NCI-H526 (cell line): ENCODE results near the gene NF1.
"Not testable (repeated sequence)": the region's sequence is repeated elsewhere in the genome, so short reads cannot be mapped to it uniquely, and the experiment has no call there.

ENCODE experiments used
- DNase-seq, 2 experiments: peaks; one replicate each; lab custom pipeline; 2025; lab: John Stamatoyannopoulos, UW

Gene NF1, protein sequence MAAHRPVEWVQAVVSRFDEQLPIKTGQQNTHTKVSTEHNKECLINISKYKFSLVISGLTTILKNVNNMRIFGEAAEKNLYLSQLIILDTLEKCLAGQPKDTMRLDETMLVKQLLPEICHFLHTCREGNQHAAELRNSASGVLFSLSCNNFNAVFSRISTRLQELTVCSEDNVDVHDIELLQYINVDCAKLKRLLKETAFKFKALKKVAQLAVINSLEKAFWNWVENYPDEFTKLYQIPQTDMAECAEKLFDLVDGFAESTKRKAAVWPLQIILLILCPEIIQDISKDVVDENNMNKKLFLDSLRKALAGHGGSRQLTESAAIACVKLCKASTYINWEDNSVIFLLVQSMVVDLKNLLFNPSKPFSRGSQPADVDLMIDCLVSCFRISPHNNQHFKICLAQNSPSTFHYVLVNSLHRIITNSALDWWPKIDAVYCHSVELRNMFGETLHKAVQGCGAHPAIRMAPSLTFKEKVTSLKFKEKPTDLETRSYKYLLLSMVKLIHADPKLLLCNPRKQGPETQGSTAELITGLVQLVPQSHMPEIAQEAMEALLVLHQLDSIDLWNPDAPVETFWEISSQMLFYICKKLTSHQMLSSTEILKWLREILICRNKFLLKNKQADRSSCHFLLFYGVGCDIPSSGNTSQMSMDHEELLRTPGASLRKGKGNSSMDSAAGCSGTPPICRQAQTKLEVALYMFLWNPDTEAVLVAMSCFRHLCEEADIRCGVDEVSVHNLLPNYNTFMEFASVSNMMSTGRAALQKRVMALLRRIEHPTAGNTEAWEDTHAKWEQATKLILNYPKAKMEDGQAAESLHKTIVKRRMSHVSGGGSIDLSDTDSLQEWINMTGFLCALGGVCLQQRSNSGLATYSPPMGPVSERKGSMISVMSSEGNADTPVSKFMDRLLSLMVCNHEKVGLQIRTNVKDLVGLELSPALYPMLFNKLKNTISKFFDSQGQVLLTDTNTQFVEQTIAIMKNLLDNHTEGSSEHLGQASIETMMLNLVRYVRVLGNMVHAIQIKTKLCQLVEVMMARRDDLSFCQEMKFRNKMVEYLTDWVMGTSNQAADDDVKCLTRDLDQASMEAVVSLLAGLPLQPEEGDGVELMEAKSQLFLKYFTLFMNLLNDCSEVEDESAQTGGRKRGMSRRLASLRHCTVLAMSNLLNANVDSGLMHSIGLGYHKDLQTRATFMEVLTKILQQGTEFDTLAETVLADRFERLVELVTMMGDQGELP (N-terminal part only)

DNA sequence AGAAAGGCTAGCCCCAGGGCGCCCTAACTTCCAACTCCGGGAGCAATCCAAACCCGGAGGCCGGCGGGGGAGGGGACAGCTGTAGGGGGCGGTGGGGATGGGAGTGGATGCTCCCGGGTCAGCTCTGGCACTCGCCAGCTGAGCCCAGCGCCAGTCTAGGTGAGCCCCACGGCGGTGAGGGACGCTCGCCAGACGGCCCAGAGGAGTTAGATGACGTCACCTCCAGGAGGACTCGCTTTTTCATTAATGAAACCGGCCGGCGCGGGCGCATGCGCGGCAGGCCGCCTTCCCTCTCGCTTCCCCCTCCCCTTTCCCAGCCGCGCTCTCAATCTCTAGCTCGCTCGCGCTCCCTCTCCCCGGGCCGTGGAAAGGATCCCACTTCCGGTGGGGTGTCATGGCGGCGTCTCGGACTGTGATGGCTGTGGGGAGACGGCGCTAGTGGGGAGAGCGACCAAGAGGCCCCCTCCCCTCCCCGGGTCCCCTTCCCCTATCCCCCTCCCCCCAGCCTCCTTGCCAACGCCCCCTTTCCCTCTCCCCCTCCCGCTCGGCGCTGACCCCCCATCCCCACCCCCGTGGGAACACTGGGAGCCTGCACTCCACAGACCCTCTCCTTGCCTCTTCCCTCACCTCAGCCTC lies at the start of gene NF1:
Gene NF1, plus strand, starts transcription at position 378 of the 636 bp plus-strand sequence. CDS start 333 bp downstream, outside the sequence.
- DNase-seq = peak; percentile 95 to 99

DNA sequence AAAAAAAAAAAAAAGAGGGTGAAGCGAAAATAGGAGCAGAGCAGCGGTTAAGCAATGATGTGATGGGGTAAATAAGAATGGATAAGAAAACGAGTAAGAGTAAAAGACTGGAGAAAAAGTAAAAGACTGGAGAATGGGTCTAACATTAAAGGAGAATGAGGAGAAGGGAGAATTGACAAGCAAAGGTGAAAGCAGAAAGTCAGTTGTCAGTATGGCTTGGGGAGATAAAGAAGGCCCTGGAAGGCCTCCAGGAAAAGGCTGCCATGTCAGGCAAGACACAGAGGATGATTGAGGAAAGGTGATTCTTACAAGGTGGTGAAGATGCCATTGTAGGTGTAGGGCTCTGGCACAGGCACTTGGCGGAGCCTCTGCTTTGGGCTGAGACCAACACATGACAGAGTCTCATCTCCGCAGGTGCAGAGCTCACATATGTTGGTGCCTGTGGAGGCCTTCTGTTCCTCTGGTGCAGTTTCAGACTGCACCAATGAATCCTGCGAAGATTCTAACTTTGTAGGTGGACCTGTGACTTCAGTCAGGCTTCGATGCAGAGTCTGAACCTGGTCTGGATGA lies 47.8 kb upstream of the NF1 start:
- not testable (repeated sequence) for DNase-seq

DNA sequence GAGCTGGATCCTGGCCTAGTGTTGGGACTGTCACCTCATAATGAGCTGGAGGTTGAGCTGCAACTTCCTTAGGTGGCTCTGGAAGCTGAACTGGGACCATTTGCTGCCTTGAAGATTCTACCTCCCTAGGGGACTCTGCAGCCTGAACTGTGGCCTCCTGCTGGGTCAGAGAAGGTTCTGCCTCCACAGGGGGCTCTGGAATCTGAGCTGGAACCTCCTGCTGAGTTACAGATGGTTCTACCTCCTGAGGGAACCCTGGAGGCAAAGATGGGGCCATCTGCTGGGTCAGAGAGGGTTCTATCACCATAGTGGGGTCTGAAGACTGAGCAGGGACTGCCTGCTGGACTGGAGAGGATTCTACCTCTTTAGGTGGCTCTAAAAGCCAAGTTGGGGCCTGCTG lies 46.6 kb upstream of the NF1 start:
- DNase-seq = no peak

DNA sequence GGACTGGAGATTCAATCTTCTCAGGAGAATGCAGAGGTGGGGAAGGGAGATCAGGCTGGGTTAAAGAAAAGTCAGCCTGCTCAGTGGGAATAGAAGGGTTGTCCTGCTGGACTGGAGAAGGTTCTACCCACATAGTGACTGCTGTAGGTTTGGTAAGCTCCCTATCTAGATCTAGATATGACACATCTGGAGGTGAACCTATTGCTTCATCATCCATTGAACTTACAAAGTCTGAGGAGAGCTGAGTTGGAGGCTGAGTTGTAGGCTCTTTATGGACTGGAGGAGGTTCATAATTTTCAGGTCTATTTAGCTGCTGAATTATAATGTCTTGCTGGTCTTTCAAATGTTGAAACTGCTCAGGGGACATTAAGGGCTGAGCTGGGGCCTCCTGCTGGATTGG lies 46.0 kb upstream of the NF1 start:
- DNase-seq = no peak

DNA sequence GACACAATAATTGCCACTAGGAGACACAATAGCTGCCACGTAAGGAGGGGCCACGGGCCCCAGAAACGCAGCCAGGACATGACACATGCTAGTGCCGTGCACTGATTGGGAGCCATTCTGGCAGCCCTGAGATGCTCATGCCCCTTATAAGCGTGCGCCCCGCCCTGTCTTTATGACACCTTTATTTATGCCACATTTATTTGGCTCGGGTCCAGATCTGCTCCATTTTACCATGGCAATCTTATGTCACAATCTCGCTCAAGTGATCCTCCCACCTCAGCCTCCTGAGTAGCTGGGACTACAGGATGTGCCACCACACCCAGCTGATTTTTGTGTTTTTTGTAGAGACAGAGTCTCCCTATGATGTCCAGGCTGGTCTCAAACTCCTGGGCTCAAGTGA lies 43.8 kb upstream of the NF1 start:
- DNase-seq = no peak

DNA sequence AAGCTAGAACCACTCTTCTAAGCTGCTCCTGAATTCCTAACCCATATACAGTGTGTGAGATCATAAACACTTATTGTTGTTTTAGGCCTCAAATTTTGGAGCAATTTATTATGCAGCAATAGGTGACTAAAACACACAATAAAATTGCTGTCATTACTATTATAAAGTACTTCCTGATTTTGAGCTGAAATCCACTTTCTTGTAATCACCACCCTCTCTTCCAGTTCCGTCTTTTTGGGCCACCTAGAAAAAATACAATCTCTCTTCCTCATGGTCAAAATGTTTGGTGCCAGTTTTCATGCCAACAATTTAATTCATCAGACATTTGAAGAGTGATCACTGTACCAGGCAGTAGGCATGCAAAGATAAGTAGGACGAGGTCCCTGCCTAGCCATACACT lies 43.3 kb upstream of the NF1 start:
- no peak for DNase-seq

DNA sequence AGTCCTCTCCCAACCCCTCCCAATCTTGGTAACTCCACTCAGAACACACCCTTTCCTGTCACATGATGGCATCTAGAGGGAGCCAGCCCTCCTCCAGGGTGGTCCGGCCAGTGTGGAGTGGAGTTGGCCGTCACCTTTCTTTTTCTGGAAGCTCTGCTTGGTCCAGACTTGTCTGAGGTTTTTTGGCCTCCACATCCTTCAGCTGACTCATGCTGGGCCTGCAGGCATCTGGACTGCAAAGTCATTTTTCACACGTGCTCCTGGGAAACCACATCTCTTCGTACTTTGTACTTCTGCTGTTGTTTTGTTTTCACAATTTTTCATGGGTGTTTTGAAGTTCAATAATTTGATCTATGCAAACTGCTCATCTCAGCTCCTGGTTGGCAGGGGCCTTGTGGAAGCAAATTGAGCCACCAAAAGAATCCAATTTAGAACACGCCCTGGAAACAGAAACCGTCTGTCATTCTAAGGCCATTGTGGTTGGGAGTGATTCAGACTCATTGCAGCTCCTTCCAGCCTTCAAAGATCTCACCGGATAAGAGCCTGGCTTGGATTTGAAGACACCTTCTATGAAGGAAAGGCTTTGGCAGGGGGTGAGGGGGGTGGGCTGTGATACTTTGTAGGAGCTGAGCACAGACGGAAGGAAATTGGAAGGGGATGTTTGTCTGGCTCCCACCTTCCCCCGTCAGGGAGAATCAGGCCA lies 42.4 kb upstream of the NF1 start:
- no peak for DNase-seq

DNA sequence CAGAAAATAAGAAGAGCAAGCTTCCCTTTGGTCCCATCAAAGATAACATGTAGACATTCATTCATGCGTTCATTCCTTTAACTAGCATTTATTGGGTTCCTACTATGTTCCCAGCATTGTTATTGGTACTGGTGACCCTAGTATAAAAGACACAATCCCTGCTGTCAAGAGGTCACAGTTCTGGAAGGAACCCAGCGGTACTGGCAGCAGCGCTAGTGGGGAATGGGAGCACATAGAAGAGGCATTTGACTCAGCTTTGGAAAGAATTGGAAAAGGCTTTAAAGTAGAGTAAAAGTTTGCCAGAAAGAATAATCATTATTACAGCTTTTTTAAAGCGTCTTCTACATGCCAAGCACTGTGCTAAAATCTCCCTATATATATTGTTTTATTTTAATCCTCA lies 41.7 kb upstream of the NF1 start:
- no peak for DNase-seq

DNA sequence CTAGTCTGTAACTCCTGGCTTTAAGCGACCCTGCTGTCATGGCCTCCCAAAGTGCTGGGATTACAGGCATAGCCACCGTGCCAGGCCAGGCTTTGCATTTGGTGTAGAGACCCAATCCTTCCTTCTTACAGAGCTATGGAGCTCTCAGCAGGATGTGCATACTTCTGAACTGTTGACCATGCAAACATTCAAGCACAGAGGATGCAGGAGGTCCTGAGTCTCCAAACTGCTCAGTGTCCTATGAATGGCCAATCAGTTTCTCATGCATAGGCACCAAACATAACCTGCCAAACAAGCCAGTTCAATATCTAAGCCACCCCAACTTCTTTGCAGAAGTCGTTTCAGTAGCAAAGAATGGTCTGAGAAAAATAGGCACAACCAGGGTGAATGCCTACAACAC lies 40.0 kb upstream of the NF1 start:
- DNase-seq = no peak

DNA sequence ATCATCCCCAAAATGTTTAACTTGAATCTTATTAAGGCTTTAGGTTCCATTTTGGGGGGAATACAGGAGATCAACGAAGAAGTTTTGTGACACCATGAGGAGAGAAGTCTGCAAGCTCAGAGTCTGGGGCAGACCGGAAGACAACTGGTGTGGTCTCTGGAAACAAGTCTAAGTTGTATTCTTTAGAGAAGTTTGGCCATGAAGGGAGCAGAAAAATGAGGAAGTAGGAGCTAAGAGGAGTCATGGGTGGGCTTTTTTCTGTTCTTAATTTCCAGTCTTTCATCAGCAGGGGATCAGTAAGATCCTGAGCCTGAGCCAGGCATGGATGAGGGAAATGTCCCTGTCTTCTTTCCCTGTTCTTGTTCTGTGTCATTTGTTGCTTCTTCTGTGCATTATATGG lies 35.8 kb upstream of the NF1 start:
- DNase-seq = no peak

DNA sequence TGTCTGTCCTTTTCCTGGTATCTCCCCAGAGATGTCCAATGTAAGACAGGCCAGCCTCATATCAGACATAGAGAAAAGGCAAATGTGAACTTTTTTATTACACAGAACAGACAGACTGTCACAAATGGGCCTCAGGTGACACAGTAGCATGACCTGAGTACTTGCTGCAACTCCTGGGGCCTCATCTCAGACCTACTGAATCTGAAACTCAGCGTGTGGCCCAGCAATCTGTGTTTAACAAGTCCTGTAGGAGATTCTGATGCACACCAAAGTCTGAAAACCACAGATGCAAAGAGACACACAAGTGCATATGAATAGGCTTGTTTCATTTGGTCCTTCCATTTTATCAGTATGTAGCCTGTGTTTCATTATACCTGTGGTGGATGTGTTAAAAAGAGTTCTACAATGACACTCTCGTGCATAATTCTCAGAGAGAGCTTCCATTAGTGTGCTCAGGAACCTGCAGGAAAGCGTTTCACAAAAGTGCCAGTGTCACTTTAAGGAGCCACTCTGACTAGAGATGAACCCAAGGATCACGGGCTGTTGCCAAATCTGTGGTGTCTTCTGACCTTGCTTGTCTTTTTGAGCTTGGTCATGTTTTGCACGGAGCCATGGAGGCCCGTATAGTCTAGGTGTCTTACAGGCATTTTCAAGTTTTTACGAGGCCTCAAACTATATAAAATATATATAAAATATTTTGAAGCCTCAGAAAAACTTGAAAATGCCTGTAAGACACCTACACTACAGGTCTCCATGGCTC lies 33.8 kb upstream of the NF1 start:
- DNase-seq = no peak

DNA sequence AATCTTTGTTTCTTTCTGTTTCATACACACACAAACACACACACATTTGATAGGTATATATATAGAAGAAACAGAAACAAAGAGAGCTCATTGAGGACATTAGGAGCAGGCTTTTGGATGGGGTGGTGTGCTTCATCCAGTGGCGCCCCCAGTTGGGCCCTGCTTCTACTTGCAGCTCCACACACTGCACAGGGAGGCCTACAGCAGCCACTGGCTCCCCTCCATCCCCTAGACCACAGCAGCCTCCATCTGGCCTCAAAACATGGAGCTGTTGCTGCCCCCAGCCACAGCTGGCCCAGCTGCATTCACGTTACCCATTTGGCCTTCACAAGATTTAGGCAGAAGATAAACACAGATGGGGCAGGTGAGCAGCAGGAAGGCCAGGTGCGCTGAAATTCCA lies 33.1 kb upstream of the NF1 start:
- peak in 1 of 2 experiments; percentile 33 for DNase-seq

DNA sequence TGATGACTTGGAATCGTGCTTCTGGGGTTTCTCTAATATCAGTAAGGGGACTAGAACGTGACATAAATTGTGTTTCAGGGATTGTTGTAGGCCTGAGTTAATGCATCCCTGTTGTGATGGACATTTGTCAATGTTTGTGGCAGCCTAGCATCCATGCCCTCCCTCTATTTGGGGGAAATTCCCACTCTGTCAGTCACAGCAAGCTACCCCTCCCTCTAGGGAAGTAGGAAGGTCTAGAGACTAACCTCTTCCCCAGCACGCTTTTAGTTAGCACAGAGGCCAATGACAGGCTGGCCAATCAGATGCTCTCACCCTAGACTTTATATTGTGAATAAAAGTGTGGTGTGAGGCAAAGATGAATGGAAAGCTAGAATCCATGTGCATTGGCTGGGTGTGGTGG lies 32.4 kb upstream of the NF1 start:
- no peak for DNase-seq

DNA sequence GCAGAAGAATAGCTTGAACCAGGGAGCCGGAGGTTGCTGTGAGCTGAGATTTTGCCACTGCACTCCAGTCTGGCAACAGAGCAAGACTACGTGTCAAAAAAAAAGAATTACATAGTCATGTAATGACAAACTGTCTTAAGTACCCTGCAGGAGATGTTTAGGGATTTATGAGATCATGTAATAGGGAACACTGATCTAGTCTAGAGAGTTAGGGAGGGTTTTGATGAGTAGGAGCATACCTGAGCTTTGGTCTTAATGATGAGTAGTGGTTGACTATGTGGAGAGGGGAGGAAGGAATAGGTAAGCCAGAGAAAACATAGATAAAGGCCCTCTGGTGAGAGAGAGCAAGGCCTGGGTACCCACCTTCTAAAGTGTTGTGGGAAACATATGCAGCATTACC lies 30.1 kb upstream of the NF1 start:
- DNase-seq = no peak

DNA sequence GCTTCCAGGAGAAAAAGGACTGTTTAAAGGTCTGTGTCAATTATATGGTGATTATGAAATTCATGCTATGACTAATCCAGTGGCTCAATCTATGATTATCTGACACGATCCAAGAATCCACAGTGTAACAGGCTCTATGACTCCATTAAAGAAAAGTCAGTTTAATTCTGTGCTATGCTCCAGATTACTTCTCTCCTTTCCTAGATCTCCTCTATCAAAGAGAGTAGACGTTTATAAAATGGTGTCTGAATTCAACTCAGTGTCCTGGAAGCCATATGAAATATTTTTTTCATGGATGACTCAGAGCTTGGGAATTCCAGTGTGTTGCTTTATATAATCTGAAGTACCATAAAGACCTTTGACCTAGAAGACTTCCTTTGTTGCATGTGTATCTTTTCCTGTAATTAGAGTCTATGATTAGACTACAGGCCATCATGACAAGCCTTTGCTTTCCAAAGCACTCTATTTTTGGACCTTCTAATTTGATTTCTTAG lies 27.0 kb upstream of the NF1 start:
- DNase-seq = no peak

DNA sequence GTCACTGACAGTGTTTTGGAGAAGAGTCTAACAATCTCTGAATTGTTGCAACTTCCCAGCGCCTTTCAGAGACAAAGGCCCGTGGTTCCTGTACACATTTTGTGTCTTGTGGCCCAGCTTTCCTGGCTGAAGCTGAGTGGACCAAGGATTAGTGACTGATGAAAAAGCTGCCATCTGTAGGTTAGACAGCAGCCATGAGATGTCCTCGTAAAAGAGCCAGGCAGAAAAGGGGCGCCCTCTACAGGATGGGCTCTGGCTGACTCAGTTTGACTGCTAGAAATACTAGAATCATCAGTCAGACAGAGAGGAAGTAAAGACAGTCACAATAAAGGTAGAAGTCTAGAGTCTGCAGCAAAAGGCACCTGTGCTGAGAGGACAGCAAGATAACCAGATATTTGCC lies 26.5 kb upstream of the NF1 start:
- peak in 1 of 2 experiments; percentile 68 for DNase-seq

DNA sequence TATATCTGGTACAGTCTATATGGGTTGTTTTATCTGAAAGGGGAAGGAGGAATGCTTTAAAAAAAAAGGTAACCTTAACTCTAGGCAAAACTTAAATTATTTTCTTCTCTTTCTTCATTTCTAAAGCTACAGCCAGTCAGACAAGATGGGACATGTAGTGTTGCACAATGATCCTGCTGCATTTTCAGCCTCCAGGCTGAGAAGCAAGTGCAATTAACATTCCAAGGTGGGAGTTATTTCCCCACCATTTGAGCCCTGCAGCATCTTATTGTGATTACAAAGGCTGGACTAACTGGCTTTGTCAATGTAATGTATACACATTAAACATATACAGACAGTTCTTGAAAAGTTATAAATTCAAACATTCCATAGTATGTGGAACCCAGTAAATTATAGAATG lies 22.6 kb upstream of the NF1 start:
- DNase-seq = no peak

DNA sequence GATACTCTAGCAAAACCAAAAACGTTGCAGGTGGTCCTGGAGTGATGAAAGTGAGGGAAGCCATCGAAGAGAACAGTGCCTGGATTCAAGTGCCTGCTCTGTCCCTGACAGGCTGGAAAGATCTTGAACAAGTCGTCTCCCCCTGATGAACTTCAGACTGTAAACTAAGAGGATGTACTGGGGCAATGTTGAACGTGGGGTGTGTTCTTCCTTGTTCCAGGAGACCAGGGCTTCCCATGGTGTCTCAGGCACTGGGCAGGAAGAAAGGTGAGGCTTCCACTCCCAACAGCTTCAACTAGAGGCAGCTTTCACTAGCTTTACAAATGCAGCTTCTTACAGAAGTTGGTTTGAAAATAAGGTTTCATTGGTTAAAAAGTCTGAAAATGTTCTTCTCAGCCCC lies 21.4 kb upstream of the NF1 start:
- DNase-seq = no peak

DNA sequence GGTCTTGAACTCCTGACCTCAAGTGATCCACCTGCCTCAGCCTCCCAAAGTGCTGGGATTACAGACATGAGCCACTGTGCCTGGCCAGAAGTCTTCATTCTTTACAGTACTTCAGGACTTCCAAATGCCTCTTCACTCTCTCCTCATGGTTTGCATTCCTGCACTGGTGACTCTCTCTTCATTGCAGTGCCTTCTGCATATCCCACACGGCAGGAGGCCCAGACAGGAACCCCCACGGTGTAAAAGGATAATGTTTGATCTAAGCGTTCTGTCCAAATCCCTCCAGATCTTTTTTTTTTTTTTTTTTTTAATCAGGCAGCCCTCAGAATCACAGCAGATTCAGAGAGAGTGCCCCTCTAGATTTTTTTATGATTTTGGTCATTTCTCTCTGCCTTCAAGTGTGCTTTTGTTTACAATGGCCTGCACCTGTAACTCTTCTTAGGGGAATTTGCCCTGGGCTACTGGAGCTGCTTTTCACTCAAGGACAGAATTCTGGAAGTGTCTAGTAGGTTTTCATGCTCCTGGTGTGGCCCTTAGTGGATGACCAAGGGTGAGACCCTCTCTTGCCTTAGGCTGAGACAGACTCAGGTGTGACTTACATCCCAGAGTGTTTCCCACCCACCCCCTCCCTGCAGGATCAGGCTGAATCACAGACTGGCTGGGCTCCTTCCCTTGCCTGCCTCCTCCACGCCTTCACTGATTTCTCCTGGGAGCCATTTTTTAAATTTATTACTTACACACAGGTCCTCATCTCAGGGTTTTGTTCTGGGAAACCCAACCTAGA lies 19.8 kb upstream of the NF1 start:
- DNase-seq = no peak
